ENCODE measurements around the gene JAKMIP3. TPM values are rescaled to one million over a fixed set of nuclear protein-coding genes. Genes with fewer than 3 reads are reported as not detected.

Gene JAKMIP3
- total RNA-seq, 1 donor from 2014 or later = 0.09 TPM

DNA sequence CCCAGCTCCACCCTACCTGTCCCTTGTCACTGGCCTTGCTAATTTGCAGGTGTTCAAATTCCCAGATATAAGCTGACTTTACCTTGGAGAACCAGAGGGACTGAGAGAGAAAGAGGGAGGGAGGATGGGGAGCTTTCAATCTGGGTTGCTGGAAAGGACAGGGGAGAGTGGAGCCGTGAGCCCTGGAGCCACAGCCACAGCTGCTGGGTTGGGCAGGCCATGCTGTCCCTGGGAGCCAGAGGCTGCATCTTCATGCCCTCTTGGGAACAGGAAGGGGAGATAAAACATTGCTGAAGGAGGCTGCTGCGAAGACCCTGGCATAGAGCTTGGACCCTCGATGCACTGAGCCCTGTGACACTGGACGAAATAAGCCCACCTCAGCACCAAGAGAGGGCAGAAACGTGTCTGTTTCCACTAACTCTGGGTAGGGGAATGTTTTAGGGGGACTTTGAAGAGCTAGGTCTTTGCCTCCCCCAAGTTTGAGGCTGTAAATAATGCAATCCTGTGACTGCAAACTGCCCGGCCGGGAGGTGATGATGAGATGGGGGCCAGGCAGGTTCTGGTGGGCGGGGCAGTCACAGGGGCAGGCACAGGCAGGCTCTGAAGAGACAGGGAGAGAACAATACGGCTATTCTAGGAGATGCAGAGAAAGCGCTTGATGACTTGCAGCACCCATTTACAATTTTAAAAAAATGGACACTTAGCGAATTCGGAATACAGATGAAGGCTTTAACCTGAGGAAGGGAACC is 5.8 kb upstream of the JAKMIP3 start:
- TF ChIP-seq, protein P1, sequence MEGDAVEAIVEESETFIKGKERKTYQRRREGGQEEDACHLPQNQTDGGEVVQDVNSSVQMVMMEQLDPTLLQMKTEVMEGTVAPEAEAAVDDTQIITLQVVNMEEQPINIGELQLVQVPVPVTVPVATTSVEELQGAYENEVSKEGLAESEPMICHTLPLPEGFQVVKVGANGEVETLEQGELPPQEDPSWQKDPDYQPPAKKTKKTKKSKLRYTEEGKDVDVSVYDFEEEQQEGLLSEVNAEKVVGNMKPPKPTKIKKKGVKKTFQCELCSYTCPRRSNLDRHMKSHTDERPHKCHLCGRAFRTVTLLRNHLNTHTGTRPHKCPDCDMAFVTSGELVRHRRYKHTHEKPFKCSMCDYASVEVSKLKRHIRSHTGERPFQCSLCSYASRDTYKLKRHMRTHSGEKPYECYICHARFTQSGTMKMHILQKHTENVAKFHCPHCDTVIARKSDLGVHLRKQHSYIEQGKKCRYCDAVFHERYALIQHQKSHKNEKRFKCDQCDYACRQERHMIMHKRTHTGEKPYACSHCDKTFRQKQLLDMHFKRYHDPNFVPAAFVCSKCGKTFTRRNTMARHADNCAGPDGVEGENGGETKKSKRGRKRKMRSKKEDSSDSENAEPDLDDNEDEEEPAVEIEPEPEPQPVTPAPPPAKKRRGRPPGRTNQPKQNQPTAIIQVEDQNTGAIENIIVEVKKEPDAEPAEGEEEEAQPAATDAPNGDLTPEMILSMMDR (IDR thresholded peaks at IDR 0.05) = no peak
- H3K36me3 Mint-ChIP-seq (ENCODE audit: low read depth) = no peaks in the 10 kb centered on the region
- no peak for ATAC-seq (ENCODE audit: low read depth)
- no peak overlapping the region for H3K27ac Mint-ChIP-seq
- no peak overlapping the region for H3K4me3 Mint-ChIP-seq
- ChIA-PET POLR2A (no interaction called here), CTCF (no interaction called here)
- intact Hi-C loops (cut with micrococcal nuclease) = no loop called here
- H3K27me3 Mint-ChIP-seq = peaks cover 7% of the 10 kb centered on the region
- no peak for DNase-seq
- no peaks in the 10 kb centered on the region for H3K4me1 Mint-ChIP-seq
- no peaks in the 10 kb centered on the region for H3K9me3 Mint-ChIP-seq

DNA sequence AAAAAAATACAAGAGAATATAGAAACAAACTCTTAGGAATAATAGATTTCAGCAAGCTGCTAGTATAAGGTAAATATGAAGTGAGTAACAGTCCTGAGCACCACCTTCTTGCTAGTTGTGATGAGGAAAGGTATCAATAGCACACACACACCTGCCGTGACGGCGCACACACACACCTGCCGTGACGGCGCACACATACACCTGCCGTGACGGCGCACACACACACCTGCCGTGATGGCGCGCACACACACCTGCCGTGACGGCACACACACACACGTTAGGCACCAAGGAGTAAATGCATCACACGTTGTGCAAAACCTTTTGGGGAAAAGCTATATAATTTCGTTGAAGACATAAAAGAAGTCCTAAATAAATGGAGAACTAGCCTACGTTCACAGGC is 4.7 kb upstream of the JAKMIP3 start:
- TF ChIP-seq, protein P1 (IDR thresholded peaks at IDR 0.05) = no peak
- Mint-ChIP-seq H3K4me3 (no peak overlapping the region), H3K27me3 (peaks cover 5% of the 10 kb centered on the region), H3K27ac (no peak overlapping the region), H3K9me3 (no peaks in the 10 kb centered on the region), H3K36me3 (ENCODE audit: low read depth) (no peaks in the 10 kb centered on the region), H3K4me1 (peaks cover 3% of the 10 kb centered on the region)
- DNase-seq (no peak), ATAC-seq (ENCODE audit: low read depth) (no peak)
- ChIA-PET POLR2A (no interaction called here), CTCF (no interaction called here)
- intact Hi-C loops (cut with micrococcal nuclease) = no loop called here

DNA sequence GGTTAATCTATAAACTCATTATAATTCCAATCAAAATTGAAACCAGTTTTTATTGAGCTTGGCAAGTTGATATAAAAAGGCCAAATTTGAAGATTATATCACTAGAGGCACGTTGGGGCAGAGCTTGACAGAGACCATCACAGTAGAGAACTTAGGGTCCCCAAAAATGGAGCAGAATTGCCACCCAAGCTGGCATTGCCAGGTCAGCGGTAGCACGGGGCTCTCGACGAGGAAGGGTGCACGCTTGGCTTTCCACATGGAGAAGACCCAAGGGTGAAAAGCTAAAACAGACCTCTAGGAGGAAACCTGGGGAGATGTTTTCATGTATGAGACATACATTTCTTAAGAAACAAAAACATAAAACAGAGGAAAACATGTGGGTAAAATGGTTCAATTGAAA is 4.3 kb upstream of the JAKMIP3 start:
- CTCF ChIA-PET = no interaction called here

DNA sequence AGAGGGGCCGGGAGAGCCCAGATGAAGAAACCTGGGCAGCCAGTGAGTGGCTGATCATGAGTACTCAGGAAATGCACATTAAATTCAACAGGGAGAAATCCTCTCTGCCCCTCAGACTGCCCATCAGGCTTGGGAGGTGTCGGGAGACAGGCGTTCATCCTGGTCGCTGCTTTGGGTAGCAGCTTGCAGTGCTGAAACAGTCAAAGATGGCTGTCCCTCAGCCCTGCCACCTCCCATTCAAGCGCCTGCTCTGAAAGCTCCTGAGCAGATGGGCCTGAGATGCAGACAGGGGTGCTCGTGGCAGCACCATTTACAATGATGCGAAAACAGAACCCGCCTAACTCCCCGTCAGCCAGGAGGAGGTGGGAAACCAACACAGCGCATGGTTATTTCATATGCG is 3.6 kb upstream of the JAKMIP3 start:
- peaks cover 10% of the 10 kb centered on the region for H3K27me3 Mint-ChIP-seq
- H3K4me3 Mint-ChIP-seq = no peak overlapping the region
- ChIA-PET CTCF (no interaction called here), POLR2A (no interaction called here)
- H3K36me3 Mint-ChIP-seq (ENCODE audit: low read depth) = no peaks in the 10 kb centered on the region
- no peaks in the 10 kb centered on the region for H3K9me3 Mint-ChIP-seq
- TF ChIP-seq, protein P1 (IDR thresholded peaks at IDR 0.05) = no peak
- ATAC-seq (ENCODE audit: low read depth) (no peak), DNase-seq (no peak)
- intact Hi-C loops (cut with micrococcal nuclease) = no loop called here
- no peak overlapping the region for H3K27ac Mint-ChIP-seq
- H3K4me1 Mint-ChIP-seq = peaks cover 4% of the 10 kb centered on the region

More for the DNA sequence above, 4.3 kb upstream of the JAKMIP3 start:
- intact Hi-C loops (cut with micrococcal nuclease) = no loop called here
- no peaks in the 10 kb centered on the region for H3K9me3 Mint-ChIP-seq
- DNase-seq (no peak), ATAC-seq (ENCODE audit: low read depth) (no peak)
- TF ChIP-seq, protein P1 (IDR thresholded peaks at IDR 0.05) = no peak
- peaks cover 4% of the 10 kb centered on the region for H3K4me1 Mint-ChIP-seq
- POLR2A ChIA-PET = no interaction called here
- H3K27ac Mint-ChIP-seq = no peak overlapping the region
- no peaks in the 10 kb centered on the region for H3K36me3 Mint-ChIP-seq (ENCODE audit: low read depth)
- H3K4me3 Mint-ChIP-seq = no peak overlapping the region
- H3K27me3 Mint-ChIP-seq = peaks cover 6% of the 10 kb centered on the region

DNA sequence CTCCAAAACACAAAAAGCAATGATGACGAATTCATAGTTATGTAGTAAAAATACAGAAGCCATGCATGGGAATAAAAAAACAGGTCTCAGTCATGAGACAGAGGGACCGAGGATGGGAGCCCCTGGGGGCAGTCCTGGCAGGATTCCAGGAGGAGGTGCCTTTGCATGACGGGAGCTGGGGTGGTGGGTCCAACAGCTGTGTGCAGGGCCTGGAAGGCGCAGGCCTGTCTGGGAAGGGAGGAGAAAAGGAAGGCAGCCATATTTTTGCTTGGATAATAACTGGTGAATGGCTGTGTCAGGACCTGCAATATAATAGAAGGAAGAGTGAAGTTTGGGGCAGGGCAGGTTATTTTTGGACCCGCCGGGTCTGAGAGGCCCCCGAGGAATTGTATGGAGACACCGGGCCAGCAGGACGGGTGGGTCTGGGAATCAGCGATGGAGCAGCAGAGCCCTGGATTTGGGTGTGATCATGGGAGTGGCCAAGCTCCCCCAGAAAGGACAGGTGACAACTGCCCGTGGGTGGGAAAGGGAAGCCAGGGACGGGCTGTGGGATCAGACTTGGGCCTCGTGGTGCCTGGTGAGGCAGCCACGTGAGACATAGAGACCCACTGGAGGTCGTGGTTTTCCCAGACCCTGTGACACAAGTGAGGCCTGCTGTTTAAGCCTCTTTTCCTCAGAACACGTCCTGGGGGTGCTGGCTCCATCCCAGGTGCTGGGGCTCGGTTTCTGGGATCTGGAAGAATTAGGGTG is 2.9 kb upstream of the JAKMIP3 start:
- ChIA-PET POLR2A (no interaction called here), CTCF (no interaction called here)
- Mint-ChIP-seq H3K27ac (no peak overlapping the region), H3K36me3 (ENCODE audit: low read depth) (no peaks in the 10 kb centered on the region), H3K4me3 (no peak overlapping the region), H3K27me3 (peaks cover 10% of the 10 kb centered on the region), H3K4me1 (peaks cover 4% of the 10 kb centered on the region), H3K9me3 (no peaks in the 10 kb centered on the region)
- ATAC-seq (ENCODE audit: low read depth) = no peak
- DNase-seq = no peak
- TF ChIP-seq, protein P1 (IDR thresholded peaks at IDR 0.05) = no peak
- intact Hi-C loops (cut with micrococcal nuclease) = no loop called here

Data from activated B cell treated with CpG ODN at 0.5 μM for 24 hours (primary cell).